Measurements from ENCODE around the gene KDM4B.

Gene KDM4B

GRCh38 chr19:5137114-5137513 lies 168.2 kb downstream of the KDM4B start:
- no peak for DNase-seq (ENCODE audit: low spot score)

DNA sequence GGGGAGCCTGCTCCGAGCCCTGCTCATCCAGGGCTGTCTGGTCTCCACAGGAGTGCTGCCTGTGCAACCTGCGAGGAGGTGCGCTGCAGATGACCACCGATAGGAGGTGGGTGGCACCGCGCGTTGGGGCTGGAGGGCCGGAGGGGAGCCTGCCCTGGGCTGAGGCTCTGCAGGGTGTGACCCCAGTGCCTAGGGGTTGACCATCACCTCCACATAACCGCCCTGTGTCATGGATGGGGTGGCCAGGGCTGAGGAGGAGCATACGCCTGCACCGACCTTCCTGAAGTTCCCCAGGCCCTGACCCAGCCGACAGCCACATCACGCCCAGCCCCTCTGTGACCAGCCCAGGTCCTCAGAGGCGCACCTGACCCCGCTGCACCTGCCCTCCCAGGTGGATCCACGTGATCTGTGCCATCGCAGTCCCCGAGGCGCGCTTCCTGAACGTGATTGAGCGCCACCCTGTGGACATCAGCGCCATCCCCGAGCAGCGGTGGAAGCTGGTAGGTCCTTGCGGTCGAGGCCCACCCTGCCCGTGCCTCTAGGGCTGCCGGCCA lies 168.7 kb downstream of the KDM4B start:
- no peak for DNase-seq (ENCODE audit: low spot score)

- DNase-seq (ENCODE audit: low spot score): peak; percentile 25
These were observed 170.0 kb downstream of the KDM4B start for GRCh38 chr19:5138606-5139582.

GRCh38 chr19:5139583-5140325 lies 170.8 kb downstream of the KDM4B start:
- DNase-seq (ENCODE audit: low spot score): no peak

- no peak for DNase-seq (ENCODE audit: low spot score)
These were observed 172.4 kb downstream of the KDM4B start for GRCh38 chr19:5141129-5141849.

GRCh38 chr19:5141850-5142724 lies 173.2 kb downstream of the KDM4B start:
- DNase-seq (ENCODE audit: low spot score): no peak

DNA sequence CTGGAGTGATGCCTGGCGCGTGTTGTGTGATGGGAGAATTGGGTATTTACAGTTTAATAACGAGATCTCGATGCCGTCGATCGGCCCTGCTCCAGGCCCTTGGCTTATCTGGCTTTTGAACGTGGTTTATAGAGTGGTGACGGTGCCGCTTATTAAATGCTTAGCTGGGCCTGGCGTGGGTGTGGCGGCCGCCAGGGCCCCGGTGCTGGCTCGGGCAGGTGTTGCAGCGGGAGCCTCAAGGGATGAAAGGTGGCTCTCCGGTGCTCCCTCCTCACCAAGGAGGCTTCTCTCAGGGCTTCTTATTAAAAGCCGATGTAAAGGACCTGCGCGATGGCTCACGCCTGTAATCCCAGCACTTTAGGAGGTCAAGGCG lies 173.8 kb downstream of the KDM4B start:
- DNase-seq (ENCODE audit: low spot score): no peak

GRCh38 chr19:5143471-5144411 lies 174.8 kb downstream of the KDM4B start:
- no peak for DNase-seq (ENCODE audit: low spot score)

DNA sequence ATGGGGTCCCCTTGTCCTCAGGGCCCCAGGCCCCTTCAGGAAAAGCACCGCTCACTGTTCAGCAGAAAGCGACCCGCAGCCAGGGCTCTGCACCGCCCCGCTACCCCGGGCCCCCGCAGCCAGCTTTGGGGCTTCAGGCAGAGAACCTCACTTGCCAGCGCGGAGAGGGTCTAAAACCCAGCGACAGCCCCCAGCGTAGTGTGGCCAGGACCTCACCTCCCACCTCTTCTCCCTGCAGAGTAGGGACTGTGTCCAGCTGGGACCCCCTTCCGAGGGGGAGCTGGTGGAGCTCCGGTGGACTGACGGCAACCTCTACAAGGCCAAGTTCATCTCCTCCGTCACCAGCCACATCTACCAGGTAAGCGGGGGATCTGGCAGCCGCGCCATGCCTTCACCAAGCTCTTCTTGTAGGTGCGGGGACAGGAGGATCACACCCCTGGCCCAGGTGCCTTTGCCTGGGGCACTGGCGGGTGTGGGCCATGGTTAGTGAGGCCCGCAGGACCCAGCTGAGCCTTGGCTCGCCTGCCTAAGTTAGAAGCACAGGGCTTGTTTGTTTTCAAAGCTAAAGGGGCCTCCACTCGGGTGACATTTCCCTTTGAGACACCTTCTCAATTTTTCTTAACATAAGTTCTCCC lies 175.7 kb downstream of the KDM4B start:
- no peak for DNase-seq (ENCODE audit: low spot score)

DNA sequence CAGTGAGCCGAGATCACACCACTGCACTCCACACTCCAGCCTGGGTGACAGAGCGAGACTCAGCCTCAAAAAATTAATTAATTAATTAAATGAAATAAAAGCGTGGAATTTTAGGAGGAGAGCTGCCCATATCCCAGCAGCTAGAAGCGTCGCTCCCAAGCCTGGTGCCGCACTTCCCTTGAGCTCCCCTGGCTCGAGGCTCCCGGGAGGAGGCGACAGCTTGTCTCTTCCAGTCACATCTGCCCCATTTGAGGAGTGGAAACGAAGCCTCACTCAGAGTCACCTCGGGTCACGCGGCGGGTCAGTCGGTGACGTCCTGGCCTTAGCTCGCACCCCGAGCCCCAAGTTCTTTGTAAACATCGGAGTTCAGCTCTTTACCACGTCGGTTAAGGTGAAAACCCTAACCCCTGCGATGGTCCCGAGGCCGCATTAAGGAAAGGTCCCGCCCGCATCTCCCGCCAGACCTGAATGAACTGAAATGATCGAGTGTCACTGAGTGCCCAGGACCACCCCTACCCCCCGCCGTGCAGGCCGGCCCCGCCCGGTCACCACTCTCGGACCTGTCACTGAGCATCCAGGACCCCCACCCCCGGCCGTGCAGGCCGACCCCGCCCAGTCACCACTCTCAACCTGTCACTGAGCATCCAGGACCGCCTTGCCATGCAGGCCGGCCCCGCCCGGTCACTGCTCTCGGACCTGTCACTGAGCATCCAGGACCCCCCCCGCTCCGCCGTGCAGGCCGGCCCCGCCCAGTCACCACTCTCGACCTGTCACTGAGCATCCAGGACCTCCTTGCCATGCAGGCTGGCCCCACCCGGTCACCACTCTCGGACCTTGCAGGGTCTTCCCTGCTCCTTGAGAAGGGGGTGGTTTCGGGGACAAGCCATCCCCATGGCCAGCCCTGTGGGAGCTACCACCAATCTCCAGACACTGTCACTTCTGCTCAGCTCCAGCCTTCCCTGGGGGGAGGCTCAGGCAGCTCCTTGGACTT lies 176.9 kb downstream of the KDM4B start:
- DNase-seq (ENCODE audit: low spot score): no peak

- DNase-seq (ENCODE audit: low spot score): no peak
These were observed 178.4 kb downstream of the KDM4B start for GRCh38 chr19:5147074-5147977.

GRCh38 chr19:5147978-5148793 lies 179.3 kb downstream of the KDM4B start:
- no peak for DNase-seq (ENCODE audit: low spot score)

GRCh38 chr19:5148794-5149190 lies 179.9 kb downstream of the KDM4B start:
- no peak for DNase-seq (ENCODE audit: low spot score)

DNA sequence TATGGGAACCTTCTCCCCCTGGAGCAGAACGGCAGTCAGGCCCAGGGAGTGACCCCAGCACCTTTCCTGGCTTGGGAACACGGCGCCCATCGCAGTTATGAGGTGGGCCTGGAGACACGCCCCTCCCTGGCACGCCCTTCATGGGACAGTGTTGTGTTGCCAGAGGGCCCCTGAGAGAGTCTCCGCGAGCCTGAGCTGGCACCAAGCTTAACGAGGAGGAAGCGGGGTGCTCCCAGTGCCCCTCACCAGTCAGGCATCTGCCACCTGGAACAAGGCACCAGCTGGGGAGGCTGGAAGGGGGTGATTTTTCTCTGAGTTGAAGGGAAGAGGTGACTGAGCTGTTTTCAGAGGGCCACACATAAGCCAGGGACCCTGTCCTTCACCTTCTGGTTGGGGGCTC lies 180.6 kb downstream of the KDM4B start:
- no peak for DNase-seq (ENCODE audit: low spot score)

DNA sequence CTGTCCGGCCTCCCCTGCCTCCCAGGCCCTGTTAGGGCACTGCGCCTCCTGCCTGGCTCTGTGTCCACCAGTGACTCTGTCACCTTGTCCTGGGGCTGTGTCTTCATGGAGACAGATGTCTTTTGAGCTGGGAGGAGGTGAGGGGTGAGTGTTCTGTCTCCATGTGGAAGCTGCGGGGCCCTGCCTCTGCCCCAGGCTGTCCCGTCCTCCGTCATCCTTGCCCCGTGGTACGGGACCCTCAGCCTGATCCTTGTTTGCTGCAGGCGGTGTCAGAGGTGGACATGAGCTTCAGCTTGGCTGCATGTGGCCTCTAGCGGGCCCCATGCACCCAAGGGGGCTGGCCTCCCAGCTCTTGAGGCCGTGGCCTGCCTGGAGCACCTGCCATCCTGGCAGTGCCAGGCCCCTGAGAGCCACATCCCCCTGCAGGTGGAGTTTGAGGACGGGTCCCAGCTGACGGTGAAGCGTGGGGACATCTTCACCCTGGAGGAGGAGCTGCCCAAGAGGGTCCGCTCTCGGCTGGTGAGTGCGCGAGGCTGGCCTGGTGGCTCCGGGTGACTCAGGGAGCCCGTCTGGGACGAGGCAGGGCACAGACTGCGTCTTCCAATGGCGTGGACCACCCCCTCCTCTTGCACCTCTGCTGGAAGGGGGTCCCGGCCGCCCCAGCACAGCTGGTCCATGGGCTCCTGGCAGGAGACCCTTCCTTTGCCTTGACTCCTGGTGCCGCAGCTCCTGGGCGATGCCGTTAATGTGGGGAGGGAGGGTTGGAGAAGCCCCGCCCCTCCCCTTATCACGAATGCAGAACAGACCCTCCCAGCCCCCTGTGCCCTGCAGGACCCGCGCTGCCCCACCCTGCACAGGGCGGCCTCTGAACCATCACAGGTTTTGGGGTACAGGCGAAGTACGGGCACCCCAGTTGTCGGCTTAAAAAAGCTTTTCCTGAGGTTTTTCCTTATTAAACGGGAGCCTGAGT lies 181.3 kb downstream of the KDM4B start:
- no peak for DNase-seq (ENCODE audit: low spot score)

All from kidney capillary endothelial cell (primary cell).